Measurements from ENCODE around the gene PLCB4. TPM values are rescaled to one million over a fixed set of nuclear protein-coding genes. Genes with fewer than 3 reads are reported as not detected.

Gene PLCB4
- polyA plus RNA-seq, 1 of the 3 experiments (the other 2 are of a cell fraction) = 5.5 TPM

DNA sequence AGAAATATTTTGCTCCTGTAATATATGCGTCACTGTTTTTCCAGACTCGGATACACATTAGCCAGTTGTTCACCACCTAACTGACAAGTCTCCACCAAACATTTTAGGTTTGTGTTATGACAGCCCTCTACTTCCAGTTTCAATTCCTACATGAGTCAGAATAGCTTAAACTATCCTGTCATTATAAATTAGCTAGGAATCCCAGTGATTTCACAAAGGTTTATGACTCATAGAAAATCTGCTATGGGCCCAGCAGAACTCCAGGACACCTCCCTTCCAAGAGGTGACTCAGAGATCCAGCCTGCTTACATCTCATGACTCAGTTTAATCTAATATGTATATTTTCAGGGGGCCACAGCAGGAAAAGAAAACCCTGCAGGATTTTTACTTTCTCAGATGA is 17.4 kb upstream of the PLCB4 start (continued):
- TF ChIP-seq, protein P1, sequence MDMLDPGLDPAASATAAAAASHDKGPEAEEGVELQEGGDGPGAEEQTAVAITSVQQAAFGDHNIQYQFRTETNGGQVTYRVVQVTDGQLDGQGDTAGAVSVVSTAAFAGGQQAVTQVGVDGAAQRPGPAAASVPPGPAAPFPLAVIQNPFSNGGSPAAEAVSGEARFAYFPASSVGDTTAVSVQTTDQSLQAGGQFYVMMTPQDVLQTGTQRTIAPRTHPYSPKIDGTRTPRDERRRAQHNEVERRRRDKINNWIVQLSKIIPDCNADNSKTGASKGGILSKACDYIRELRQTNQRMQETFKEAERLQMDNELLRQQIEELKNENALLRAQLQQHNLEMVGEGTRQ (IDR thresholded peaks at IDR 0.05; ENCODE audit: borderline replicate concordance, low read depth, low read length) = no peak
- TF ChIP-seq FOSL2 (IDR thresholded peaks at IDR 0.05; ENCODE audit: borderline replicate concordance, low read depth) (peak; percentile 99), MEF2A (IDR thresholded peaks at IDR 0.05; ENCODE audit: borderline replicate concordance, low read depth) (peak; percentile 63; the same call in 1 of the 2 replicates), RXRA (IDR thresholded peaks at IDR 0.05; ENCODE audit: borderline replicate concordance, low read depth) (peak; percentile 82), POLR2AphosphoS5 (IDR thresholded peaks at IDR 0.05; ENCODE audit: low read depth, low read length) (peak; percentile 84; the same call in 1 of the 2 replicates), TEAD4 (IDR thresholded peaks at IDR 0.05; ENCODE audit: borderline replicate concordance, insufficient read depth) (peak; percentile 90), FOXM1 (IDR thresholded peaks at IDR 0.05; ENCODE audit: low read depth) (peak; percentile 67; the same call in 1 of the 2 replicates), JUND (IDR thresholded peaks at IDR 0.05) (peak; percentile 98), RFX5 (IDR thresholded peaks at IDR 0.05; ENCODE audit: low read length) (no peak)
- TF ChIP-seq, protein P2, sequence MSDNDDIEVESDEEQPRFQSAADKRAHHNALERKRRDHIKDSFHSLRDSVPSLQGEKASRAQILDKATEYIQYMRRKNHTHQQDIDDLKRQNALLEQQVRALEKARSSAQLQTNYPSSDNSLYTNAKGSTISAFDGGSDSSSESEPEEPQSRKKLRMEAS (IDR thresholded peaks at IDR 0.05; ENCODE audit: low read depth) = peak; percentile 45; the same call in 1 of the 2 replicates

DNA sequence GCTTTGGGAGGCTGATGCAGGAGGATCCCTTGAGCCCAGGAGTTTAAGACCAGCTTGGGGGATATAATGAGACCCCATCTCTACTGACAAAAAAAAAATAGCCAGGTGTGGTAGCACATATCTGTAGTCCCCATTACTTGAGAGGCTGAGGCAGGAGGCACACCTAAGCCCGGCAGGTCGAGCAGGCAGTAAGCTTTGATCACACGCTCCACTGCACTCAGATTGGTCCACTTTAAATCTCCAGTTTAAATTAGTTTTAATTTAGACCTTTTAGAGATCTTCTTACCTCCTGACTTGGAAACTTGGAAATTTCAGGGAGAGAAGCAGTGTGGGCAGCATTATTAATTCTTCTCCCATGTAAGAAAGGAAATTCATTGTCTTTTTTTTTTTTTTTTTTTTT is 16.8 kb upstream of the PLCB4 start:
- H2AFZ ChIP-seq (ENCODE audit: low read depth) = no peak overlapping the region
- H4K20me1 ChIP-seq (ENCODE audit: insufficient read depth) = no peaks in the 10 kb centered on the region
- WGBS (ENCODE audit: low lambda C conversion rate) = 65% methylated on average over 3 of the region's 3 CpGs
- peaks cover 28% of the 10 kb centered on the region for H3F3A ChIP-seq (replicated peaks; ENCODE audit: insufficient read depth)
- H3K27ac ChIP-seq (ENCODE audit: low read depth in 2 of 2, low read length in 1 of 2) = peak overlapping the region; percentile 2 to 93; a peak in 3 of 4 replicates
- H3K27me3 ChIP-seq (ENCODE audit: insufficient read depth) = no peaks in the 10 kb centered on the region
- ChIA-PET CTCF (interaction anchor here (1.2 to 1.3 kb wide), 2 partner anchors 10 to 199 kb away, joined by 3 to 6 read pairs; no protein-coding TSS in a partner anchor), POLR2A (no interaction called here)
- peaks cover 0 to 31% of the 10 kb centered on the region in 2 experiments; a peak in 2 of 4 replicates for H3K4me1 ChIP-seq (ENCODE audit: control insufficient read depth in 1 of 2, insufficient read depth in 2 of 2, low read depth in 1 of 2, low read length in 1 of 2)
- no peak for DNase-seq
- H3K4me3 ChIP-seq (ENCODE audit: low read depth in 2 of 2, low read length in 1 of 2) = no peak overlapping the region
- H3K9me3 ChIP-seq = no peaks in the 10 kb centered on the region
- peak overlapping the region; percentile 27; the same call in 1 of the 2 replicates for H3K9ac ChIP-seq
- H3K4me2 ChIP-seq = peak overlapping the region; percentile 55
- no peaks in the 10 kb centered on the region for H3K79me2 ChIP-seq (ENCODE audit: insufficient read depth)
- TF ChIP-seq EP300 (IDR thresholded peaks at IDR 0.05; ENCODE audit: borderline replicate concordance in 1 of 2, low read depth in 1 of 2, low read length in 1 of 2) = no peak
- TF ChIP-seq, protein P3, sequence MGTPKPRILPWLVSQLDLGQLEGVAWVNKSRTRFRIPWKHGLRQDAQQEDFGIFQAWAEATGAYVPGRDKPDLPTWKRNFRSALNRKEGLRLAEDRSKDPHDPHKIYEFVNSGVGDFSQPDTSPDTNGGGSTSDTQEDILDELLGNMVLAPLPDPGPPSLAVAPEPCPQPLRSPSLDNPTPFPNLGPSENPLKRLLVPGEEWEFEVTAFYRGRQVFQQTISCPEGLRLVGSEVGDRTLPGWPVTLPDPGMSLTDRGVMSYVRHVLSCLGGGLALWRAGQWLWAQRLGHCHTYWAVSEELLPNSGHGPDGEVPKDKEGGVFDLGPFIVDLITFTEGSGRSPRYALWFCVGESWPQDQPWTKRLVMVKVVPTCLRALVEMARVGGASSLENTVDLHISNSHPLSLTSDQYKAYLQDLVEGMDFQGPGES (IDR thresholded peaks at IDR 0.05; ENCODE audit: low read depth, low read length) = no peak
- TF ChIP-seq, protein P4, sequence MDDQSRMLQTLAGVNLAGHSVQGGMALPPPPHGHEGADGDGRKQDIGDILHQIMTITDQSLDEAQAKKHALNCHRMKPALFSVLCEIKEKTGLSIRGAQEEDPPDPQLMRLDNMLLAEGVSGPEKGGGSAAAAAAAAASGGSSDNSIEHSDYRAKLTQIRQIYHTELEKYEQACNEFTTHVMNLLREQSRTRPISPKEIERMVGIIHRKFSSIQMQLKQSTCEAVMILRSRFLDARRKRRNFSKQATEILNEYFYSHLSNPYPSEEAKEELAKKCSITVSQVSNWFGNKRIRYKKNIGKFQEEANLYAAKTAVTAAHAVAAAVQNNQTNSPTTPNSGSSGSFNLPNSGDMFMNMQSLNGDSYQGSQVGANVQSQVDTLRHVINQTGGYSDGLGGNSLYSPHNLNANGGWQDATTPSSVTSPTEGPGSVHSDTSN (IDR thresholded peaks at IDR 0.05) = no peak
- no peaks in the 10 kb centered on the region for H3K36me3 ChIP-seq (replicated peaks in 1 of 2; ENCODE audit: control insufficient read depth in 1 of 2, insufficient read depth in 2 of 2, low read length in 1 of 2)
- H3K9me2 ChIP-seq = no peaks in the 10 kb centered on the region

Measured in SK-N-SH (cell line).